ENCODE data around the gene ZNF765.
"Not testable (repeated sequence)": the region's sequence is repeated elsewhere in the genome, so short reads cannot be mapped to it uniquely, and the experiment has no call there.

GRCh38 chr19:53474832-53475231, 79.9 kb downstream of the ZNF765 start:
- TF ChIP-seq, protein P1, sequence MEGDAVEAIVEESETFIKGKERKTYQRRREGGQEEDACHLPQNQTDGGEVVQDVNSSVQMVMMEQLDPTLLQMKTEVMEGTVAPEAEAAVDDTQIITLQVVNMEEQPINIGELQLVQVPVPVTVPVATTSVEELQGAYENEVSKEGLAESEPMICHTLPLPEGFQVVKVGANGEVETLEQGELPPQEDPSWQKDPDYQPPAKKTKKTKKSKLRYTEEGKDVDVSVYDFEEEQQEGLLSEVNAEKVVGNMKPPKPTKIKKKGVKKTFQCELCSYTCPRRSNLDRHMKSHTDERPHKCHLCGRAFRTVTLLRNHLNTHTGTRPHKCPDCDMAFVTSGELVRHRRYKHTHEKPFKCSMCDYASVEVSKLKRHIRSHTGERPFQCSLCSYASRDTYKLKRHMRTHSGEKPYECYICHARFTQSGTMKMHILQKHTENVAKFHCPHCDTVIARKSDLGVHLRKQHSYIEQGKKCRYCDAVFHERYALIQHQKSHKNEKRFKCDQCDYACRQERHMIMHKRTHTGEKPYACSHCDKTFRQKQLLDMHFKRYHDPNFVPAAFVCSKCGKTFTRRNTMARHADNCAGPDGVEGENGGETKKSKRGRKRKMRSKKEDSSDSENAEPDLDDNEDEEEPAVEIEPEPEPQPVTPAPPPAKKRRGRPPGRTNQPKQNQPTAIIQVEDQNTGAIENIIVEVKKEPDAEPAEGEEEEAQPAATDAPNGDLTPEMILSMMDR (IDR thresholded peaks at IDR 0.05), result not testable (repeated sequence)
- TF ChIP-seq POLR2A (IDR thresholded peaks at IDR 0.05), result not testable (repeated sequence)

Measured in body of pancreas (tissue), 4 donors.